ENCODE measurements around the gene GNAO1. TPM values are rescaled to one million over a fixed set of nuclear protein-coding genes. Genes with fewer than 3 reads are reported as not detected.

Gene GNAO1
- total RNA-seq, 1 experiment from 2014 or later = not detected

DNA sequence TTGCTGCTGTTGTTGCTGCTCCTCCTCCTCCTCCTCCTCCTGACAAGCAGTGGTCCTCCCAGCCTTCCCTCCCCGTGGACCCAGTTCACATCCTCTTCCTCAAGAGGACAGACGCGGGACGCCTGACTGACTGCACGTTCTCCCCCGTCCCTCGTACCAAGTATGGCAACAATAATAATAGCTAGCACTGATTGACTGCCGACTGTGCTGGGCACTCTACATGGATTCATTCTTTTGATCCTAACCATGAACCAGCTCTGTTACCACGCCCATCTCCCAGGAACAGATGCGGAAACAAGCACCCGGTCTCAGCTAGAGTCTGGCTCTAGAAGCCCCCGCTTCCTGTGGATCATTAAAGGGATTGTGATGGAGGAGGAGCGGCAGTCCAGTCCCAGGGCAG lies 78.0 kb downstream of the GNAO1 start:
- Histone ChIP-seq H3K4me1 (ENCODE audit: insufficient read depth, low read length, poor library complexity, severe bottlenecking) (no peaks in the 10 kb centered on the region), H3K9me3 (ENCODE audit: low read depth, low read length, poor library complexity, severe bottlenecking) (no peaks in the 10 kb centered on the region), H3K27me3 (replicated peaks; ENCODE audit: insufficient read depth, low read depth, low read length, poor library complexity) (peaks cover 7% of the 10 kb centered on the region), H3K27ac (ENCODE audit: low read depth, low read length, poor library complexity, severe bottlenecking) (no peak overlapping the region), H3K4me3 (ENCODE audit: low read depth, low read length, poor library complexity, severe bottlenecking) (no peak overlapping the region), H3K36me3 (ENCODE audit: insufficient read depth, low read length, poor library complexity, severe bottlenecking) (no peaks in the 10 kb centered on the region)
- CTCF ChIA-PET = no interaction called here
- DNase-seq (ENCODE audit: low spot score) = no peak
- intact Hi-C loops (cut with micrococcal nuclease; ENCODE audit: unreplicated experiment) = no loop called here
- POLR2A ChIA-PET (ENCODE audit: low non-redundant PET) = no interaction called here
- no TSS peak for BruUV-seq (replicated peaks)
- TF ChIP-seq, protein P1, sequence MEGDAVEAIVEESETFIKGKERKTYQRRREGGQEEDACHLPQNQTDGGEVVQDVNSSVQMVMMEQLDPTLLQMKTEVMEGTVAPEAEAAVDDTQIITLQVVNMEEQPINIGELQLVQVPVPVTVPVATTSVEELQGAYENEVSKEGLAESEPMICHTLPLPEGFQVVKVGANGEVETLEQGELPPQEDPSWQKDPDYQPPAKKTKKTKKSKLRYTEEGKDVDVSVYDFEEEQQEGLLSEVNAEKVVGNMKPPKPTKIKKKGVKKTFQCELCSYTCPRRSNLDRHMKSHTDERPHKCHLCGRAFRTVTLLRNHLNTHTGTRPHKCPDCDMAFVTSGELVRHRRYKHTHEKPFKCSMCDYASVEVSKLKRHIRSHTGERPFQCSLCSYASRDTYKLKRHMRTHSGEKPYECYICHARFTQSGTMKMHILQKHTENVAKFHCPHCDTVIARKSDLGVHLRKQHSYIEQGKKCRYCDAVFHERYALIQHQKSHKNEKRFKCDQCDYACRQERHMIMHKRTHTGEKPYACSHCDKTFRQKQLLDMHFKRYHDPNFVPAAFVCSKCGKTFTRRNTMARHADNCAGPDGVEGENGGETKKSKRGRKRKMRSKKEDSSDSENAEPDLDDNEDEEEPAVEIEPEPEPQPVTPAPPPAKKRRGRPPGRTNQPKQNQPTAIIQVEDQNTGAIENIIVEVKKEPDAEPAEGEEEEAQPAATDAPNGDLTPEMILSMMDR (conservative IDR thresholded peaks at IDR 0.05; ENCODE audit: low read depth, low read length) = no peak
- TF ChIP-seq EZH2 (IDR thresholded peaks at IDR 0.05; ENCODE audit: borderline replicate concordance, low read depth, low read length, poor library complexity, severe bottlenecking) = no peak

DNA sequence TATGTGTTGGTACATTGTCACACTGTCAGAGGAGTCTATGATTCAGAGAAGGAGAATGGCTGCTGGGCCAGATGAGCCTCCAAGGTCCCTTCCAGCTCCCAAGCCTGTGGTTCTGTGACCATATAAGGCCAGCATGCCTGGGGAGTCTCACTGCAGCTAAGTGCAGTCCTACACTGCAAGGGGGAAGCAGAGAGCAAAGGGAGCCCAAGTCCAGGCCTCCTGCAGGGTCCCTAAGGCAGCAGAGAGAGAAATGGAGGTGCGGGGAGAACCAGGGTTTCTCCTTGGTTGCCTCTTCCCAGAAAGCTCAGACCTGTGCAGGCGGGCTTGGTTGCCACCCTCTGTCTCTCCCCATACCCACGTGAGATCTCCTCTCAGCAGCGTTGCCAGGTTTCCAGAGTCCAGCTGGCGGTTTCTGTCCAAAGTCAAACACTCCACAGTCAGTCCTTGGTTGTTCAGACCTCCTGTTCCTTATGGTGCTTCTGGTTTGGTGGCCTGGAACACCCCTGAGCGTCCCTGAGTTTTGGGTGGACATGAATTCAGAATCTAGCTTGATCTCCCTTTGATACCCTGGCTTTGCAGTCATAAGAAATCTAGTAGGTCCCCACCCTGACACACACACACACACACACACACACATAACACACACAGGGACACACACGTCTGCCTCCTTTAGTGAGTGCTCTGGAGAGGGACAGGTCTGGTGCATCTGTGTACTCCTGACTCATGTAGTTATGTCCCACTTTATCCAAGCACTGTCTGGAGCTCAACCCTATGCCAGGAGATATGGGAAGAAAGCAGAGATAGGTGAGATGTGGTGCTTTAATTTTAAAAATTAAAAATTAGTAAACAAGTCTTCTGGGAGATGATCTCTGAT lies 78.8 kb downstream of the GNAO1 start:
- ChIA-PET CTCF (no interaction called here), POLR2A (ENCODE audit: low non-redundant PET) (no interaction called here)
- Histone ChIP-seq H3K36me3 (ENCODE audit: insufficient read depth, low read length, poor library complexity, severe bottlenecking) (no peaks in the 10 kb centered on the region), H3K4me1 (ENCODE audit: insufficient read depth, low read length, poor library complexity, severe bottlenecking) (no peaks in the 10 kb centered on the region), H3K9me3 (ENCODE audit: low read depth, low read length, poor library complexity, severe bottlenecking) (no peaks in the 10 kb centered on the region), H3K27me3 (replicated peaks; ENCODE audit: insufficient read depth, low read depth, low read length, poor library complexity) (peaks cover 14% of the 10 kb centered on the region), H3K27ac (ENCODE audit: low read depth, low read length, poor library complexity, severe bottlenecking) (no peak overlapping the region), H3K4me3 (ENCODE audit: low read depth, low read length, poor library complexity, severe bottlenecking) (no peak overlapping the region)
- TF ChIP-seq, protein P1 (conservative IDR thresholded peaks at IDR 0.05; ENCODE audit: low read depth, low read length) = no peak
- TF ChIP-seq EZH2 (IDR thresholded peaks at IDR 0.05; ENCODE audit: borderline replicate concordance, low read depth, low read length, poor library complexity, severe bottlenecking) = no peak
- DNase-seq (ENCODE audit: low spot score) = peak; percentile 12
- intact Hi-C loops (cut with micrococcal nuclease; ENCODE audit: unreplicated experiment) = no loop called here
- no TSS peak for BruUV-seq (replicated peaks)

DNA sequence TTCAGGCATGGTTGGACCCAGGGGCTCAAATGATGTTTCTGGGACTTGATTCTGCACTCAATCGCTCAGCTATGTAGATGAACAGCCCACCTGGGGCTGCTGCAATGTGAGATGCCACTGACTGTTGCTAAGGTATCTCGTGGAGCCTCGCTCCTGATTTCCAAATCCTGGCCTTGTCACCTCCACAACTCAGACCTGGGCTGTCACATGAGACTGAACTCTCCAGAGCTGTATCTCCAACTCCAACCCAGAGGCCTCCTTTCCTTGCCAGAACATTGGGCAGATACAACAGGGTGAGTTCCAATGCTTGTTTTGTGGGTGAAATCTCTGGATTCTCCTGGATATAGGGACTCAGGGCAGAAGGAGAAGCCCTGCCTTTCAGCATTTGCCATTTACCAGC lies 79.5 kb downstream of the GNAO1 start:
- no peaks in the 10 kb centered on the region for H3K4me1 ChIP-seq (ENCODE audit: insufficient read depth, low read length, poor library complexity, severe bottlenecking)
- H3K27me3 ChIP-seq (replicated peaks; ENCODE audit: insufficient read depth, low read depth, low read length, poor library complexity) = peaks cover 20% of the 10 kb centered on the region
- no peak for TF ChIP-seq EZH2 (IDR thresholded peaks at IDR 0.05; ENCODE audit: borderline replicate concordance, low read depth, low read length, poor library complexity, severe bottlenecking)
- TF ChIP-seq, protein P1 (conservative IDR thresholded peaks at IDR 0.05; ENCODE audit: low read depth, low read length) = no peak
- CTCF ChIA-PET = no interaction called here
- POLR2A ChIA-PET (ENCODE audit: low non-redundant PET) = no interaction called here
- no TSS peak for BruUV-seq (replicated peaks)
- no peak overlapping the region for H3K4me3 ChIP-seq (ENCODE audit: low read depth, low read length, poor library complexity, severe bottlenecking)
- H3K27ac ChIP-seq (ENCODE audit: low read depth, low read length, poor library complexity, severe bottlenecking) = no peak overlapping the region
- no peaks in the 10 kb centered on the region for H3K9me3 ChIP-seq (ENCODE audit: low read depth, low read length, poor library complexity, severe bottlenecking)
- intact Hi-C loops (cut with micrococcal nuclease; ENCODE audit: unreplicated experiment) = no loop called here
- H3K36me3 ChIP-seq (ENCODE audit: insufficient read depth, low read length, poor library complexity, severe bottlenecking) = no peaks in the 10 kb centered on the region
- no peak for DNase-seq (ENCODE audit: low spot score)
